ENCODE data around the gene PARD3B. TPM values are rescaled to one million over a fixed set of nuclear protein-coding genes. Genes with fewer than 3 reads are reported as not detected.

PARD3B gene
- total and polyA plus RNA-seq, 5 donors, result 3.0 to 18.6 (median 15.6) TPM

GRCh38 chr2:205043285-205043684 lies 498.0 kb downstream of the PARD3B start:
- no peaks in the 10 kb centered on the region for H3K9me3 ChIP-seq (ENCODE audit: control insufficient read depth, low read length)
- no peak overlapping the region for H3K27ac ChIP-seq (ENCODE audit: low read length)
- no peaks in the 10 kb centered on the region for H3K4me1 ChIP-seq (ENCODE audit: control insufficient read depth, insufficient read depth, low read length)
- no peak for ATAC-seq
- H3K4me3 ChIP-seq (ENCODE audit: low read length), result no peak overlapping the region
- intact Hi-C loops (cut with DNase I), result no loop called here
- no peaks in the 10 kb centered on the region for H3K27me3 ChIP-seq (ENCODE audit: control insufficient read depth, insufficient read depth)
- DNase-seq, result no peak

GRCh38 chr2:205045706-205046105 lies 500.4 kb downstream of the PARD3B start:
- 81% methylated on average over 2 of the region's 2 CpGs for WGBS
- intact Hi-C loops (cut with DNase I), result no loop called here
- Histone ChIP-seq H3K4me1 (ENCODE audit: control insufficient read depth, insufficient read depth, low read length) (no peaks in the 10 kb centered on the region), H3K27me3 (ENCODE audit: control insufficient read depth, insufficient read depth) (no peaks in the 10 kb centered on the region), H3K27ac (ENCODE audit: low read length) (no peak overlapping the region), H3K9me3 (ENCODE audit: control insufficient read depth, low read length) (no peaks in the 10 kb centered on the region), H3K4me3 (ENCODE audit: low read length) (no peak overlapping the region)
- DNase-seq (no peak), ATAC-seq (no peak)

- WGBS, result 98% methylated on average over 1 of the region's 1 CpG
- DNase-seq (no peak), ATAC-seq (no peak)
- H3K4me3 ChIP-seq (ENCODE audit: low read length), result no peak overlapping the region
- no peaks in the 10 kb centered on the region for H3K27me3 ChIP-seq (ENCODE audit: control insufficient read depth, insufficient read depth)
- no peak overlapping the region for H3K27ac ChIP-seq (ENCODE audit: low read length)
- H3K9me3 ChIP-seq (ENCODE audit: control insufficient read depth, low read length), result no peaks in the 10 kb centered on the region
- intact Hi-C loops (cut with DNase I), result no loop called here
- H3K4me1 ChIP-seq (ENCODE audit: control insufficient read depth, insufficient read depth, low read length), result no peaks in the 10 kb centered on the region
Observed at GRCh38 chr2:205047273-205047839, 502.1 kb downstream of the PARD3B start.

GRCh38 chr2:205051417-205051816 lies 506.1 kb downstream of the PARD3B start:
- DNase-seq (no peak), ATAC-seq (no peak)
- no peaks in the 10 kb centered on the region for H3K9me3 ChIP-seq (ENCODE audit: control insufficient read depth, low read length)
- H3K27me3 ChIP-seq (ENCODE audit: control insufficient read depth, insufficient read depth), result no peaks in the 10 kb centered on the region
- no peak overlapping the region for H3K27ac ChIP-seq (ENCODE audit: low read length)
- intact Hi-C loops (cut with DNase I), result no loop called here
- H3K4me3 ChIP-seq (ENCODE audit: low read length), result no peak overlapping the region
- H3K4me1 ChIP-seq (ENCODE audit: control insufficient read depth, insufficient read depth, low read length), result no peaks in the 10 kb centered on the region

GRCh38 chr2:205052781-205053180 lies 507.5 kb downstream of the PARD3B start:
- H3K27ac ChIP-seq (ENCODE audit: low read length), result no peak overlapping the region
- H3K27me3 ChIP-seq (ENCODE audit: control insufficient read depth, insufficient read depth), result no peaks in the 10 kb centered on the region
- DNase-seq (no peak), ATAC-seq (no peak)
- no peaks in the 10 kb centered on the region for H3K4me1 ChIP-seq (ENCODE audit: control insufficient read depth, insufficient read depth, low read length)
- WGBS, result 73% methylated on average over 2 of the region's 2 CpGs
- H3K9me3 ChIP-seq (ENCODE audit: control insufficient read depth, low read length), result no peaks in the 10 kb centered on the region
- H3K4me3 ChIP-seq (ENCODE audit: low read length), result no peak overlapping the region
- intact Hi-C loops (cut with DNase I), result no loop called here

GRCh38 chr2:205053827-205054410 lies 508.6 kb downstream of the PARD3B start:
- Histone ChIP-seq H3K9me3 (ENCODE audit: control insufficient read depth, low read length) (no peaks in the 10 kb centered on the region), H3K27ac (ENCODE audit: low read length) (no peak overlapping the region), H3K4me3 (ENCODE audit: low read length) (no peak overlapping the region), H3K27me3 (ENCODE audit: control insufficient read depth, insufficient read depth) (no peaks in the 10 kb centered on the region), H3K4me1 (ENCODE audit: control insufficient read depth, insufficient read depth, low read length) (no peaks in the 10 kb centered on the region)
- ATAC-seq (peak in 1 of 2 donors; percentile 31), DNase-seq (no peak)
- 21% methylated on average over 4 of the region's 4 CpGs for WGBS
- intact Hi-C loops (cut with DNase I), result no loop called here

GRCh38 chr2:205054789-205055188 lies 509.5 kb downstream of the PARD3B start:
- no peaks in the 10 kb centered on the region for H3K27me3 ChIP-seq (ENCODE audit: control insufficient read depth, insufficient read depth)
- ATAC-seq, result no peak
- no peak for DNase-seq
- H3K9me3 ChIP-seq (ENCODE audit: control insufficient read depth, low read length), result no peaks in the 10 kb centered on the region
- no peaks in the 10 kb centered on the region for H3K4me1 ChIP-seq (ENCODE audit: control insufficient read depth, insufficient read depth, low read length)
- 66% methylated on average over 4 of the region's 4 CpGs for WGBS
- no peak overlapping the region for H3K4me3 ChIP-seq (ENCODE audit: low read length)
- intact Hi-C loops (cut with DNase I), result no loop called here
- H3K27ac ChIP-seq (ENCODE audit: low read length), result no peak overlapping the region

- H3K4me3 ChIP-seq (ENCODE audit: low read length), result no peak overlapping the region
- no peaks in the 10 kb centered on the region for H3K4me1 ChIP-seq (ENCODE audit: control insufficient read depth, insufficient read depth, low read length)
- DNase-seq, result no peak
- 65% methylated on average over 2 of the region's 2 CpGs for WGBS
- ATAC-seq, result no peak
- H3K27ac ChIP-seq (ENCODE audit: low read length), result no peak overlapping the region
- no peaks in the 10 kb centered on the region for H3K9me3 ChIP-seq (ENCODE audit: control insufficient read depth, low read length)
- H3K27me3 ChIP-seq (ENCODE audit: control insufficient read depth, insufficient read depth), result no peaks in the 10 kb centered on the region
- intact Hi-C loops (cut with DNase I), result no loop called here
Observed at GRCh38 chr2:205055251-205055650, 510.0 kb downstream of the PARD3B start.

GRCh38 chr2:205056151-205056561 lies 510.9 kb downstream of the PARD3B start:
- Histone ChIP-seq H3K9me3 (ENCODE audit: control insufficient read depth, low read length) (no peaks in the 10 kb centered on the region), H3K27ac (ENCODE audit: low read length) (no peak overlapping the region), H3K27me3 (ENCODE audit: control insufficient read depth, insufficient read depth) (no peaks in the 10 kb centered on the region), H3K4me1 (ENCODE audit: control insufficient read depth, insufficient read depth, low read length) (no peaks in the 10 kb centered on the region), H3K4me3 (ENCODE audit: low read length) (no peak overlapping the region)
- ATAC-seq (no peak), DNase-seq (no peak)
- intact Hi-C loops (cut with DNase I), result no loop called here
- WGBS, result 44% methylated on average over 6 of the region's 6 CpGs

- Histone ChIP-seq H3K4me3 (ENCODE audit: low read length) (no peak overlapping the region), H3K9me3 (ENCODE audit: control insufficient read depth, low read length) (no peaks in the 10 kb centered on the region), H3K27ac (ENCODE audit: low read length) (no peak overlapping the region), H3K4me1 (ENCODE audit: control insufficient read depth, insufficient read depth, low read length) (no peaks in the 10 kb centered on the region), H3K27me3 (ENCODE audit: control insufficient read depth, insufficient read depth) (no peaks in the 10 kb centered on the region)
- intact Hi-C loops (cut with DNase I), result no loop called here
- WGBS, result 93% methylated on average over 2 of the region's 2 CpGs
- DNase-seq, result no peak
- ATAC-seq, result no peak
Observed at GRCh38 chr2:205058409-205058808, 513.1 kb downstream of the PARD3B start.

GRCh38 chr2:205060269-205060668 lies 515.0 kb downstream of the PARD3B start:
- ATAC-seq, result no peak

GRCh38 chr2:205066081-205066480 lies 520.8 kb downstream of the PARD3B start:
- Histone ChIP-seq H3K4me3 (ENCODE audit: low read length) (no peak overlapping the region), H3K9me3 (ENCODE audit: control insufficient read depth, low read length) (no peaks in the 10 kb centered on the region), H3K4me1 (ENCODE audit: control insufficient read depth, insufficient read depth, low read length) (no peaks in the 10 kb centered on the region), H3K27me3 (ENCODE audit: control insufficient read depth, insufficient read depth) (no peaks in the 10 kb centered on the region), H3K27ac (ENCODE audit: low read length) (no peak overlapping the region)
- ATAC-seq (no peak), DNase-seq (no peak)
- intact Hi-C loops (cut with DNase I), result no loop called here
- 63% methylated on average over 5 of the region's 5 CpGs for WGBS

More at GRCh38 chr2:205060269-205060668, 515.0 kb downstream of the PARD3B start:
- intact Hi-C loops (cut with DNase I), result no loop called here
- no peak overlapping the region for H3K27ac ChIP-seq (ENCODE audit: low read length)
- no peak for DNase-seq
- no peaks in the 10 kb centered on the region for H3K27me3 ChIP-seq (ENCODE audit: control insufficient read depth, insufficient read depth)
- no peak overlapping the region for H3K4me3 ChIP-seq (ENCODE audit: low read length)
- H3K9me3 ChIP-seq (ENCODE audit: control insufficient read depth, low read length), result no peaks in the 10 kb centered on the region
- no peaks in the 10 kb centered on the region for H3K4me1 ChIP-seq (ENCODE audit: control insufficient read depth, insufficient read depth, low read length)
- WGBS, result 94% methylated on average over 2 of the region's 2 CpGs

Data from right cardiac atrium (tissue), 5 donors.